Muscle layer of duodenum (tissue), 2 donors: Measurements from ENCODE around the gene ABHD3.
"Not testable (repeated sequence)": the region's sequence is repeated elsewhere in the genome, so short reads cannot be mapped to it uniquely, and the experiment has no call there.

Source experiments
- H3K27ac ChIP-seq: one replicate; pipeline ENCODE4 v1.7.0; 2013; ENCODE audit warnings: mild to moderate bottlenecking, low read length
- H3K27me3 ChIP-seq: one replicate; pipeline ENCODE4 v1.7.0; 2013; ENCODE audit warnings: low read depth, mild to moderate bottlenecking, control low read depth, low read length
- H3K36me3 ChIP-seq, 2 donors: one replicate each; pipeline ENCODE4 v1.7.0; 2013; ENCODE audit warnings: low read length in 2 of 2, control low read depth in 1 of 2, mild to moderate bottlenecking in 1 of 2; ENCODE audit not compliant: insufficient read depth in 2 of 2, control insufficient read depth in 1 of 2
- H3K4me1 ChIP-seq, 2 donors: one replicate each; pipeline ENCODE4 v1.7.0; 2013; ENCODE audit warnings: low read length in 2 of 2, mild to moderate bottlenecking in 2 of 2, control low read depth in 1 of 2, moderate library complexity in 1 of 2; ENCODE audit not compliant: insufficient read depth in 2 of 2, control insufficient read depth in 1 of 2
- H3K4me3 ChIP-seq, 2 donors: one replicate each; pipeline ENCODE4 v1.7.0; 2013; ENCODE audit warnings: low read length in 2 of 2, low read depth in 1 of 2, mild to moderate bottlenecking in 1 of 2
- H3K9me3 ChIP-seq, 2 donors: one replicate each; pipeline ENCODE4 v1.7.0; 2013; ENCODE audit warnings: low read length in 2 of 2, control low read depth in 1 of 2, mild to moderate bottlenecking in 1 of 2; ENCODE audit not compliant: control insufficient read depth in 1 of 2
- donor health status: healthy.

The ABHD3 gene

GRCh38 chr18:21739604-21740537 is 35.3 kb upstream of the ABHD3 start:
- Histone ChIP-seq H3K27me3 (no peaks in the 10 kb centered on the region), H3K4me1 (peaks cover 8 to 23% of the 10 kb centered on the region in 2 donors), H3K27ac (peak overlapping the region; percentile 78), H3K9me3 (no peaks in the 10 kb centered on the region), H3K36me3 (peaks cover 0 to 4% of the 10 kb centered on the region in 2 donors), H3K4me3 (peak overlapping the region; percentile 70 to 86)

GRCh38 chr18:21736926-21737325 is 32.4 kb upstream of the ABHD3 start:
- H3K4me1 ChIP-seq = peaks cover 0 to 15% of the 10 kb centered on the region in 2 donors
- not testable (repeated sequence) for H3K4me3 ChIP-seq, H3K27ac ChIP-seq

GRCh38 chr18:21735452-21736015 is 31.0 kb upstream of the ABHD3 start:
- Histone ChIP-seq H3K9me3 (no peaks in the 10 kb centered on the region), H3K4me3 (no peak overlapping the region), H3K36me3 (no peaks in the 10 kb centered on the region), H3K4me1 (peaks cover 0 to 15% of the 10 kb centered on the region in 2 donors), H3K27me3 (no peaks in the 10 kb centered on the region), H3K27ac (no peak overlapping the region)

More at GRCh38 chr18:21736926-21737325, 32.4 kb upstream of the ABHD3 start:
- not testable (repeated sequence) for H3K9me3 ChIP-seq, H3K36me3 ChIP-seq, H3K27me3 ChIP-seq

- H3K27ac ChIP-seq = no peak overlapping the region
These were observed 28.4 kb upstream of the ABHD3 start for GRCh38 chr18:21733011-21733410.

GRCh38 chr18:21727702-21728101 is 23.1 kb upstream of the ABHD3 start:
- no peaks in the 10 kb centered on the region for H3K27me3 ChIP-seq
- no peaks in the 10 kb centered on the region for H3K9me3 ChIP-seq
- no peaks in the 10 kb centered on the region for H3K36me3 ChIP-seq
- H3K4me3 ChIP-seq = no peak overlapping the region
- no peak overlapping the region for H3K27ac ChIP-seq
- H3K4me1 ChIP-seq = no peaks in the 10 kb centered on the region

More at GRCh38 chr18:21733011-21733410, 28.4 kb upstream of the ABHD3 start:
- no peaks in the 10 kb centered on the region for H3K36me3 ChIP-seq
- H3K4me1 ChIP-seq = peaks cover 0 to 8% of the 10 kb centered on the region in 2 donors
- H3K9me3 ChIP-seq = no peaks in the 10 kb centered on the region
- no peak overlapping the region for H3K4me3 ChIP-seq
- H3K27me3 ChIP-seq = no peaks in the 10 kb centered on the region

- Histone ChIP-seq H3K4me1 (no peaks in the 10 kb centered on the region), H3K27ac (no peak overlapping the region), H3K27me3 (no peaks in the 10 kb centered on the region), H3K36me3 (no peaks in the 10 kb centered on the region), H3K9me3 (no peaks in the 10 kb centered on the region), H3K4me3 (no peak overlapping the region)
These were observed 20.6 kb upstream of the ABHD3 start for GRCh38 chr18:21725201-21725600.

- Histone ChIP-seq H3K36me3 (no peaks in the 10 kb centered on the region), H3K27ac (no peak overlapping the region), H3K4me3 (no peak overlapping the region), H3K4me1 (no peaks in the 10 kb centered on the region), H3K9me3 (no peaks in the 10 kb centered on the region), H3K27me3 (no peaks in the 10 kb centered on the region)
These were observed 18.1 kb upstream of the ABHD3 start for GRCh38 chr18:21722687-21723086.

- Histone ChIP-seq H3K27me3 (no peaks in the 10 kb centered on the region), H3K9me3 (no peaks in the 10 kb centered on the region), H3K36me3 (no peaks in the 10 kb centered on the region), H3K4me3 (no peak overlapping the region), H3K4me1 (no peaks in the 10 kb centered on the region), H3K27ac (no peak overlapping the region)
These were observed 9.9 kb upstream of the ABHD3 start for GRCh38 chr18:21714474-21714873.

- not testable (repeated sequence) for H3K4me1 ChIP-seq, H3K27ac ChIP-seq, H3K4me3 ChIP-seq, H3K27me3 ChIP-seq, H3K9me3 ChIP-seq, H3K36me3 ChIP-seq
These were observed 2.6 kb upstream of the ABHD3 start for GRCh38 chr18:21707130-21707529.

- Histone ChIP-seq H3K4me3 (no peak overlapping the region), H3K27ac (no peak overlapping the region), H3K4me1 (peaks cover 0 to 8% of the 10 kb centered on the region in 2 donors)
These were observed 1.9 kb upstream of the ABHD3 start for GRCh38 chr18:21706386-21706865.

GRCh38 chr18:21703241-21703820 is 1.2 kb downstream of the ABHD3 start:
- H3K27me3 ChIP-seq = no peaks in the 10 kb centered on the region
- no peaks in the 10 kb centered on the region for H3K9me3 ChIP-seq
- peak overlapping the region; percentile 84 to 97 for H3K4me3 ChIP-seq
- H3K36me3 ChIP-seq = peaks cover 0 to 4% of the 10 kb centered on the region in 2 donors
- peak overlapping the region; percentile 87 for H3K27ac ChIP-seq
- H3K4me1 ChIP-seq = peaks cover 0 to 8% of the 10 kb centered on the region in 2 donors

More at GRCh38 chr18:21706386-21706865, 1.9 kb upstream of the ABHD3 start:
- H3K36me3 ChIP-seq = peaks cover 0 to 4% of the 10 kb centered on the region in 2 donors
- H3K9me3 ChIP-seq = no peaks in the 10 kb centered on the region
- no peaks in the 10 kb centered on the region for H3K27me3 ChIP-seq
